Dermis microvascular lymphatic vessel endothelial cell (primary cell): Measurements from ENCODE around the gene TTC34. TPM values are rescaled to one million over a fixed set of nuclear protein-coding genes. Genes with fewer than 3 reads are reported as not detected.
"Not testable (repeated sequence)": the region's sequence is repeated elsewhere in the genome, so short reads cannot be mapped to it uniquely, and the experiment has no call there.

Source experiments
- DNase-seq, 2 donors: peaks; one replicate each; pipeline versions ENCODE4 v3.0.0 to v3.0.0-alpha.2; 2010; ENCODE audit warnings: low read depth in 2 of 2
- total RNA-seq: library from RNA; depleted of rRNA; stranded (reverse); fragments of >200 nt; gene quantifications from 2 replicates; pipeline ENCODE4 v1.2.1, GENCODE V29; 2014

Gene TTC34
- total RNA-seq, 1 donor from 2014 or later = under 0.01 TPM

DNA sequence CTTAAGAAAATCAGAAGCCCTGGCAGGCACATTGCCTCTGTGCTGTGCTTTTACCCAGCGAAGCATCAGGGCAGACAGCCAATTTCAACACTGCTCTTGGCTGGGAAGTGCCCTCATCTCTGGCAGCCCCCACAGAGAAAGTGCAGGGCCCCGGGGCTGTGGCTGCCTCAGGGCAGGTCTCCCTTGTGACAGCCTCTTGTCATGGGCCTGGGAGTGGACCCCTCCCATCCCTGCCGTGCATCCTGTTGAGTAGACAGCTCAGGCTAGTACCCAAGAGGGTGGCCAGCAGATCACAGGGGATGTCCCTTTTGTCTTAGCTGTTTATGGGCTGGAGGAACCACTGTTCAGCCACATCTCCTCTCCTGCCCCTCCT lies 23.3 kb downstream of the TTC34 start:
- no peak for DNase-seq

DNA sequence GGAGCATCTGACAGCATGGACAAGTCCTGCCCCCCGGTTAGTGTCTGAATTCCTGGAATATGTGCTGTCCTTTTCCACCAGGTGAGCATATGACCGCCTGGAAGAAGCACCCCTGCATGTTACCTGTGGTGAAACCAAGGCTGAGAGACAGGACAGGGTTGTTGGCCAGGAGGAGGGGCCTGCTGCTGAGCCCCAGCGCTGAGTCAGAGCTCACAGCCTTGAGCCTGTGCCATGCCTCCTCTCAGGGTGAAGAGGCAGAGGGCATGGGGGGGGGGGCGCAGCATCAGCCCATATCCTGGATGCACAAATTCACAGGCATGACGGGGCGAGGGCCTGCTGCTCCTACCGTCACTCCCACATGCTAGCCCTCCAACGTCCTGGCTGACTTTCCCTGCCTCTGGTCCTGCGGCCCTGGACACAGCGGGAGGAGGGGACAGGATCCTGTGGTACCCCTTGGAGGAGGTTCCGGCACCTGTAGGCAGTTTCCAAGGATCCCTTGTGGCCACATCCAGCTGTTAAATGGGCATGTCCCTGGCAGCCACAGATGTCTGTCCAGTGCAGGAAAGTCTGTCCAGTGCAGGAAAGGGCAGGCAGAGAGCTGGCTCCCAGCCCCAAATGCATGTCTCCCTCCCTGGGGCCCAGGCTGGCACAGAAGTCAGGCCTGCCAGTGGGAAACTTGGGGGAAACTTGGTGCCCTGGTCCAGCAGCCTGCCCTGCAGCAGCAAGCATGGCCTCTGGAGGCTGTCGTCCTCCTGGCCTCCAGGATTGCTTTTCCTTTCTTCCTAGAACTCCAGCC lies 23.9 kb downstream of the TTC34 start:
- DNase-seq = no peak

DNA sequence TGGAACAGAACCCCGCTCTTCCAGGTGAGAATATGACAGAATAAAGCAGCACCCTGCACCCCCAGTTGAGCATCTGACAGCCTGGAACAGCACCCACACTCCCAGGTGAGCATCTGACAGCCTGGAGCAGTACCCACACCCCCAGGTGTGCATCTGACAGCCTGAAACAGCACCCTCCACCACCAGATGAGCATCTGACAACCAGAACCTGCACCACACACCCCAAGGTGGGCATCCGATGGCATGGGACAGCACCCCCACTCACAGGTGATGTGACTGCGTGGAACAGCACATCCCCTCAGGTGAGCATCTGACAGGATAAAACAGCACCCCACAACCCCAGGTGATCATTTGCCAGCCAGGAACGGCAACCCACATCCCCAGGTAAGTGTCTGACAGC lies 26.2 kb downstream of the TTC34 start:
- not testable (repeated sequence) for DNase-seq

DNA sequence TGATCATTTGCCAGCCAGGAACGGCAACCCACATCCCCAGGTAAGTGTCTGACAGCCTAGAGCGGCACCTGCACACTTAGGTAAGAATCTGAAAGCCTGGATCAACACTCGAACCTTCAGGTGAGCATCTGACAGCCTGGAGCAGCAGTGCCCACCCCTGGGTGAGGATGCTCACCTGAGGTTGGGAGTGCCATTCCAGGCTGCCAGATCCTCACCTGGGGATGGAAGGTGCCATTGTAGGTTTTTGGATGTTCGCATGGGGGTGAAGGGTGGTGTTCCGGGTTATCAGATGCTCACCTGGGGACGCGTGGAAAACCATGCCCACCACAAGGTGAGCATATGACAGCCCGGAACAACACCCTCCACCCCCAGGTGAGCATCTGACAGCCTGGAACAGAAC lies 33.4 kb downstream of the TTC34 start:
- DNase-seq = not testable (repeated sequence)

DNA sequence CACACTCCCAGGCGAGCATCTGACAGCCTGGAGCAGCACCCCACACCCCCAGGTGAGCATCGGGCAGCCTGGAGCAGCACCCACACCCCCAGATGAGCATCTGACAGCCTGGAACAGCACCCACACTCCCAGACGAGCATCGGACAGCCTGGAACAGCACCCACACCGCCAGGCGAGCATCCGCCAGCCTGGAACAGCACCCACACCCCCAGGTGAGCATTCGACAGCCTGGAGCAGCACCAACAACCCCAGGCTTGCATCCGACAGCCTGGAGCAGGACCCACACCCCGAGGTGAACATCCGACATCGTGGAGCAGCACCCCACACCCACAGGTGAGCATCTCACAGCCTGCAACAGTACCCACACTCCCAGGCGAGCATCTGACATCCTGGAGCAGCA lies 42.1 kb downstream of the TTC34 start:
- DNase-seq = not testable (repeated sequence)

DNA sequence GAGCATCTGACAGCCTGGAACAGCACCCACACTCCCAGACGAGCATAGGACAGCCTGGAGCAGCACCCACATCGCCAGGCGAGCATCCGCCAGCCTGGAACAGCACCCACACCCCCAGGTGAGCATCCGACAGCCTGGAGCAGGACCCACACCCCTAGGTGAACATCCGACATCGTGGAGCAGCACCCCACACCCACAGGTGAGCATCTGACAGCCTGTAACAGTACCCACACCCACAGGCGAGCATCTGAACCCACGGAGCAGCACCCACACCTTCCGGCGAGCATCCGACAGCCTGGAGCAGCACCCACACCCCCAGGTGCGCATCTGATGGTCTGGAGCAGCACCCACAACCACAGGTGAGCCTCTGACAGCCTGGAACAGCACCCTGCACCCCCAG lies 44.0 kb downstream of the TTC34 start:
- not testable (repeated sequence) for DNase-seq

DNA sequence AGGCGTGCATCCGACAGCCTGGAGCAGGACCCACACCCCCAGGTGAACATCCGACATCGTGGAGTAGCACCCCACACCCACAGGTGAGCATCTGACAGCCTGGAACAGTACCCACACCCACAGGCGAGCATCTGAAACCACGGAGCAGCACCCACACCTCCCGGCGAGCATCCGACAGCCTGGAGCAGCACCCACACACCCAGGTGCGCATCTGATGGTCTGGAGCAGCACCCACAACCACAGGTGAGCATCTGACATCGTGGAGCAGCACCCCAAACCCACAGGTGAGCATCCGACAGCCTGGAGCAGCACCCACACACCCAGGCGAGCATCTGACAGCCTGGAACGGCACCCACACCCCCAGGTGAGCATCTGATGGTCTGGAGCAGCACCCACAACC lies 46.1 kb downstream of the TTC34 start:
- DNase-seq = not testable (repeated sequence)

DNA sequence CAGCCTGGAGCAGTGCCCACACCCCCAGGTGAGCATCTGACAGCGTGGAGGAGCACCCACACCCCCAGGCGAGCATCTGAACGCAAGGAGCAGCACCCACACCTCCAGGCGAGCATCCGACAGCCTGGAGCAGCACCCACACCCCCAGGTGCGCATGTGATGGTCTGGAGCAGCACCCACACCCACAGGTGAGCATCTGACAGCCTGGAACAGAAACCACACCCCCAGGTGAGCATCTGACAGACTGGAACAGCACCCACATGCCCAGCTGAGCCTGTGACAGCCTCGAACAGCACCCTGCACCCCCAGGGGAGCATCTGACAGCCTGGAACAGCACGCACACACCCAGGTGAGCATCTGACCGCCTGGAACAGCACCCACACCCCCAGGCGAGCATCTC lies 46.9 kb downstream of the TTC34 start:
- DNase-seq = not testable (repeated sequence)

DNA sequence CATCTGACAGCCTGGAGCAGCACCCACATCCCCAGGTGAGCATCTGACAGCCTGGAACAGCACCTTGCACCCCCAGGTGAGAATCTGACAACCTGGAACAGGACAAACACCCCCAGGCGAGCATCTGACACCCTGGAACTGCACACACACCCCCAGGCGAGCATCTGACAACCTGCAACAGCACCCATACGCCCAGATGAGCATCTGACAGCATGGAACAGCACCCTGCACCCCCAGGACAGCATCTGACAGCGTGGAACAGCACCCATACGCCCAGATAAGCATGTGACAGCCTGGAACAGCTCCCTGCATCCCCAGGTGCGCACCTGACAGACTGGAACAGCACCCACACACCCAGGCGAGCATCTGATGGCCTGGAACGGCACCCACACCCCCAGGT lies 49.0 kb downstream of the TTC34 start:
- DNase-seq = not testable (repeated sequence)

DNA sequence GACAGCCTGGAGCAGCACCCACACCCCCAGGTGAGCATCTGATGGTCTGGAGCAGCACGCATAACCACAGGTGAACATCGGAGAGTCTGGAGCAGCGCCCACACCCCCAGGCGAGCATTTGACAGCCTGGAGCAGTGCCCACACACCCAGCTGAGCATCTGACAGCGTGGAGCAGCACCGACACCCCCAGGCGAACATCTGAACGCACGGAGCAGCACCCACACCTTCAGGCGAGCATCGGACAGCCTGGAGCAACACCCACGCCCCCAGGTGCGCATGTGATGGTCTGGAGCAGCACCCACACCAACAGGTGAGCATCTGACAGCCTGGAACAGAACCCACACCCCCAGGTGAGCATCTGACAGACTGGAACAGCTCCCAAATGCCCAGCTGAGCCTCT lies 49.6 kb downstream of the TTC34 start:
- not testable (repeated sequence) for DNase-seq

DNA sequence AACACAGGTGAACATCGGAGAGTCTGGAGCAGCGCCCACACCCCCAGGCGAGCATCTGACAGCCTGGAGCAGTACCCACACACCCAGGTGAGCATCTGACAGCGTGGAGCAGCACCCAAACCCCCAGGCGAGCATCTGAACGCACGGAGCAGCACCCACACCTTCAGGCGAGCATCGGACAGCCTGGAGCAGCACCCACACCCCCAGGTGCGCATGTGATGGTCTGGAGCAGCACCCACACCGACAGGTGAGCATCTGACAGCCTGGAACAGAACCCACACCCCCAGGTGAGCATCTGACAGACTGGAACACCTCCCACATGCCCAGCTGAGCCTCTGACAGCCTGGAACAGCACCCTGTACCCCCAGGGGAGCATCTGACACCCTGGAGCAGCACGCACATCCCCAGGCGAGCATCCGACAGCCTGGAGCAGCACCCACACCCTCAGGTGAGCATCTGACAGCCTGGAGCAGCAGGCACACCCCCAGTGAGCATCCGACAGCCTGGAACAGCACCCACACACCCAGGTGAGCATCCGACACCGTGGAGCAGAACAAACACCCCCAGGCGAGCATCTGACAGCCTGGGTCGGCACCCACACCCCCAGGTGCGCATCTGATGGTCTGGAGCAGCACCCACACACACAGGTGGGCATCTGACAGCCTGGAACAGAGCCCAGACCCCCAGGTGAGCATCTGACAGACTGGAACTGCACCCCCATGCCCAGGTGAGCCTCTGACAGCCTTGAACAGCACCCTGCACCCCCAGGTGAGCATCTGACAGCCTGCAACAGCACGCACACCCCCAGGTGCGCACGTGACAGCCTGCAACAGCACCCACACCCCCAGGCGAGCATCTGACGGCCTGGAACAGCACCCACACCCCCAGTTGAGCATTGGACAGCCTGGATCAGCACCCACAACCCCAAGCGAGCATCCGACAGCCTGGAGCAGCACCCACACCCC lies 50.4 kb downstream of the TTC34 start:
- not testable (repeated sequence) for DNase-seq

DNA sequence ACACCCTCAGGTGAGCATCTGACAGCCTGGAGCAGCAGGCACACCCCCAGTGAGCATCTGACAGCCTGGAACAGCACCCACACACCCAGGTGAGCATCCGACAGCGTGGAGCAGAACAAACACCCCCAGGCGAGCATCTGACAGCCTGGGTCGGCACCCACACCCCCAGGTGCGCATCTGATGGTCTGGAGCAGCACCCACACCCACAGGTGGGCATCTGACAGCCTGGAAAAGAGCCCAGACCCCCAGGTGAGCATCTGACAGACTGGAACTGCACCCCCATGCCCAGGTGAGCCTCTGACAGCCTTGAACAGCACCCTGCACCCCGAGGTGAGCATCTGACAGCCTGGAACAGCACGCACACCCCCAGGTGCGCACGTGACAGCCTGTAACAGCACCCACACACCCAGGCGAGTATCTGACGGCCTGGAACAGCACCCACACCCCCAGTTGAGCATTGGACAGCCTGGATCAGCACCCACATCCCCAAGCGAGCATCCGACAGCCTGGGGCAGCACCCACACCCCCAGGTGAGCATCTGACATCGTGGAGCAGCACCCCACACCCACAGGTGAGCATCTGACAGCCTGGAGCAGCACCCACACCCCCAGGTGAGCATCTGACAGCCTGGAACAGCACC lies 51.3 kb downstream of the TTC34 start:
- not testable (repeated sequence) for DNase-seq

DNA sequence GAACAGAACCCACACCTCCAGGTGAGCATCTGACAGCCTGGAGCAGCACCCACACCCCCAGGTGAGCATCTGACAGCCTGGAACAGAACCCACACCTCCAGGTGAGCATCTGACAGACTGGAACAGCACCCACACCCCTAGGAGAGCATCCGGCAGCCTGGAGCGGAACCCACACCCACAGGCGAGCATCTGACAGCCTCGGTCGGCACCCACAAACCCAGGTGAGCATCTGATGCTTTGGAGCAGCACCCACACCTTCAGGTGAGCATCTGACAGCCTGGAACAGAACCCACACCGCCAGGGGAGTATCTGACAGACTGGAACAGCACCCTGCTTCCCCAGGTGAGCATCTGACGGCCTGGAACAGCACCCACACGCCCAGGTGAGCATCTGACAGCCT lies 52.9 kb downstream of the TTC34 start:
- DNase-seq = not testable (repeated sequence)

DNA sequence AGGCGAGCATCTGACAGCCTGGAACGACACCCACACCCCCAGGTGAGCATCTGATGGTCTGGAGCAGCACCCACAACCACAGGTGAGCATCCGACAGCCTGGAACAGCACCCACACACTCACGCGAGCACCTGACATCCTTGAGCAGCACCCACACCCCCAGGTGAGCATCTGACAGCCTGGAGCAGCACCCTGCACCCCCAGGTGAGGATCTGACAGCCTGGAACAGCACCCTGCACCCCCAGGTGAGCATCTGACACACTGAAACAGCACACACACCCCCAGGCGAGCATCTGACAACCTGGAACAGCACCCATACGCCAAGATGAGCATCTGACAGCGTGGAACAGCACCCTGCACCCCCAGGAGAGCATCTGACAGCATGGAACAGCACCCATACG lies 106.7 kb downstream of the TTC34 start:
- DNase-seq = not testable (repeated sequence)

DNA sequence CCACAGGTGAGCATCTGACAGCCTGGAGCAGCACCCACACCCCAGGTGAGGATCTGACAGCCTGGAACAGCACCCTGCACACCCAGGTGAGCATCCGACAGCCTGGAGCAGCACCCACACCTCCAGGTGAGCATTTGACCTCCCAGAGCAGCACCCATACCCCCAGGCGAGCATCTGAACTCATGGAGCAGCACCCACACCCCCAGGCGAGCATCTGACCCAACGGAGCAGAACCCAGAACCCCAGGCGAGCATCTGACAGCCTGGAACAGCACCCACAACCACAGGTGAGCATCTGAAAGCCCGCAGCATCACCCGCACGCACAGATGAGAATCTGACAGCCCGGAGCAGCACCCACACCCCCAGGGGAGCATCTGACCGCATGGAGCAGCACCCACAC lies 111.3 kb downstream of the TTC34 start:
- DNase-seq = not testable (repeated sequence)

DNA sequence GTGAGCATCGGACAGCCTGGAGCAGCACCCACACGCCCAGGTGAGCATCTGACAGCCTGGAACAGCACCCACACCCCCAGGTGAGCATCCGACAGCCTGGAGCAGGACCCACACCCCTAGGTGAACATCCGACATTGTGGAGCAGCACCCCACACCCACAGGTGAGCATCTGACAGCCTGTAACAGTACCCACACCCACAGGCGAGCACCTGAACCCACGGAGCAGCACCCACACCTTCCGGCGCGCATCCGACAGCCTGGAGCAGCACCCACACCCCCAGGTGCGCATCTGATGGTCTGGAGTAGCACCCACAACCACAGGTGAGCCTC lies 113.2 kb downstream of the TTC34 start:
- not testable (repeated sequence) for DNase-seq

DNA sequence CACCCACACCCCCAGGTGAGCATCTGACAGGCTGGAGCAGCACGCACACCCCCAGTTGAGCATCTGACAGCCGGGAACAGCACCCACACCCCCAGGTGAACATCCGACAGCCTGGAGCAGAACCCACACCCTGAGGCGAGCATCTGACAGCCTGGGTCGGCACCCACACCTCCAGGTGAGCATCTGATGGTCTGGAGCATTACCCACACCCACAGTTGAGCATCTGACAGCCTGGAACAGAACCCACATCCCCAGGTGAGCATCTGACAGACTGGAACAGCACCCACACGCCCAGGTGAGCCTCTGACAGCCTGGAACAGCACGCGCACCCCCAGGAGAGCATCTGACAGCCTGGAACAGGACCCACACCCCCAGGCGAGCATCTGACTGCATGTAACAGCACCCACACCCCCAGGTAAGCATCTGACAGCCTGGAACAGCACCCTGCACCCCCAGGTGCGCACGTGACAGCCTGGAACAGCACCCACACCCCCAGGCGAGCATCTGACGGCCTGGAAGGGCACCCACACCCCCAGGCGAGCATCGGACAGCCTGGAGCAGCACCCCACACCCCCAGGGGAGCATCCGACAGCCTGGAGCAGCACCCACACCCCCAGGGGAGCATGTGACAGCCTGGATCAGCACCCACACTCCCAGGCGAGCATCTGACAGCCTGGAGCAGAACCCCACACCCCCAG lies 113.7 kb downstream of the TTC34 start:
- DNase-seq = peak in 1 of 2 donors; percentile 4

DNA sequence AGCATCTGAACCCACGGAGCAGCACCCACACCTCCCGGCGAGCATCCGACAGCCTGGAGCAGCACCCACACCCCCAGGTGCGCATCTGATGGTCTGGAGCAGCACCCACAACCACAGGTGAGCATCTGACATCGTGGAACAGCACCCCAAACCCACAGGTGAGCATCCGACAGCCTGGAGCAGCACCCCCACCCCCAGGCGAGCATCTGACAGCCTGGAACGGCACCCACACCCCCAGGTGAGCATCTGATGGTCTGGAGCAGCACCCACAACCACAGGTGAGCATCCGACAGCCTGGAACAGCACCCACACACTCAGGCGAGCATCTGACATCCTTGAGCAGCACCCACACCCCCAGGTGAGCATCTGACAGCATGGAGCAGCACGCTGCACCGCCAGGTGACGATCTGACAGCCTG lies 114.3 kb downstream of the TTC34 start:
- not testable (repeated sequence) for DNase-seq

DNA sequence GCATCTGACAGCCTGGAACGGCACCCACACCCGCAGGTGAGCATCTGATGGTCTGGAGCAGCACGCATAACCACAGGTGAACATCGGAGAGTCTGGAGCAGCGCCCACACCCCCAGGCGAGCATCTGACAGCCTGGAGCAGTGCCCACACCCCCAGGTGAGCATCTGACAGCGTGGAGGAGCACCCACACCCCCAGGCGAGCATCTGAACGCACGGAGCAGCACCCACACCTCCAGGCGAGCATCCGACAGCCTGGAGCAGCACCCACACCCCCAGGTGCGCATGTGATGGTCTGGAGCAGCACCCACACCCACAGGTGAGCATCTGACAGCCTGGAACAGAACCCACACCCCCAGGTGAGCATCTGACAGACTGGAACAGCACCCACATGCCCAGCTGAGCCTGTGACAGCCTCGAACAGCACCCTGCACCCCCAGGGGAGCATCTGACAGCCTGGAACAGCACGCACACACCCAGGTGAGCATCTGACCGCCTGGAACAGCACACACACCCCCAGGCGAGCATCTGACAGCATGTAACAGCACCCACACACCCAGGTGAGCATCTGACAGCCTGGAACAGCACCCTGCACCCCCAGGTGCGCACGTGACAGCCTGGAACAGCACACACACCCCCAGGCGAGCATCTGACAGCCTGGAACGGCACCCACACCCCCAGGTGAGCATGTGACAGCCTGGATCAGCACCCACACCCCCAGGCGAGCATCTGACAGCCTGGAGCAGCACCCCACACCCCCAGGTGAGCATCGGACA lies 115.2 kb downstream of the TTC34 start:
- not testable (repeated sequence) for DNase-seq

DNA sequence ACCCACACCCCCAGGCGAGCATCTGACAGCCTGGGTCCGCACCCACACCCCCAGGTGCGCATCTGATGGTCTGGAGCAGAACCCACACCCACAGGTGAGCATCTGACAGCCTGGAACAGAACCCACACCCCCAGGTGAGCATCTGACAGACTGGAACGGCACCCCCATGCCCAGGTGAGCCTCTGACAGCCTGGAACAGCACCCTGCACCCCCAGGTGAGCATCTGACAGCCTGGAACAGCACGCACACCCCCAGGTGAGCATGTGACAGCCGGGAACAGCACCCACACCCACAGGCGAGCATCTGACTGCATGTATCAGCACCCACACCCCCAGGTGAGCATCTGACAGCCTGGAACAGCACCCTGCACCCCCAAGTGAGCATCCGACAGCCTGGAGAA lies 115.8 kb downstream of the TTC34 start:
- DNase-seq = not testable (repeated sequence)

DNA sequence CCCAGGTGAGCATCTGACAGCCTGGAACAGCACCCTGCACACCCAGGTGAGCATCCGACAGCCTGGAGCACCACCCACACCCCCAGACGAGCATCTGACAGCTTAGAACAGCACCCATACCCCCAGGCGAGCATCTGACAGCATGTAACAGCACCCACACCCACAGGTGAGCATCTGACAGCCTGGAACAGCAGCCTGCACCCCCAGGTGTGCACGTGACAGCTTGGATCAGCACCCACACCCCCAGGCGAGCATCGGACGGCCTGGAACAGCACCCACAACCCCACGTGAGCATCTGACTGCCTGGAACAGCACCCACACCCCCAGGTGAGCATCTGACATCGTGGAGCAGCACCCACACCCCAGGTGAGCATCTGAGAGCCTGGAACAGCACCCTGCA lies 116.6 kb downstream of the TTC34 start:
- DNase-seq = not testable (repeated sequence)
